GM23338 (cell line): ENCODE data around the gene STAC2. TPM values are rescaled to one million over a fixed set of nuclear protein-coding genes. Genes with fewer than 3 reads are reported as not detected.
A peak's percentile ranks its signal among the peaks of the same experiment; 100 is the strongest.

Experiments used
- ATAC-seq: fragments of 200-7000 bp; cut with Tn5 transposase; 3 replicates; pipeline ENCODE4 v1.9.1; 2020
- DNase-seq: peaks from one replicate; pipeline ENCODE4 v3.0.0-alpha.2; 2015; ENCODE audit warnings: low spot score
- H2AFZ ChIP-seq: fragments of 200-600 bp; sonication (generic); 2 replicates; pipeline ENCODE4 v1.8.0; 2016; ENCODE audit warnings: antibody characterized with exemption, mild to moderate bottlenecking, moderate library complexity
- H3F3A ChIP-seq: fragments of 200-600 bp; sonication (generic); replicated peaks from 2 replicates; pipeline ENCODE4 v1.8.0; 2017; ENCODE audit warnings: antibody characterized with exemption, mixed run types, low read depth
- H3K27ac ChIP-seq: fragments of 200-600 bp; sonication (generic); 2 replicates; pipeline ENCODE4 v1.6.1; 2016; ENCODE audit warnings: low read depth
- H3K27me3 ChIP-seq: fragments of 200-600 bp; sonication (generic); 2 replicates; pipeline ENCODE4 v1.8.0; 2016; ENCODE audit warnings: mild to moderate bottlenecking, mixed run types, moderate library complexity; ENCODE audit not compliant: insufficient read depth
- H3K36me3 ChIP-seq: fragments of 200-600 bp; sonication (generic); 2 replicates; pipeline ENCODE4 v1.8.0; 2016; ENCODE audit warnings: mild to moderate bottlenecking; ENCODE audit not compliant: insufficient read depth
- H3K4me1 ChIP-seq: fragments of 200-600 bp; sonication (generic); 2 replicates; pipeline ENCODE4 v1.8.0; 2016; ENCODE audit warnings: mild to moderate bottlenecking, moderate library complexity; ENCODE audit not compliant: insufficient read depth
- H3K4me2 ChIP-seq: fragments of 200-600 bp; sonication (generic); 2 replicates; pipeline ENCODE4 v1.7.1; 2017; ENCODE audit warnings: mixed run types
- H3K4me3 ChIP-seq: fragments of 200-600 bp; sonication (generic); 2 replicates; pipeline ENCODE4 v1.6.1; 2016; ENCODE audit warnings: mixed run types
- H3K79me2 ChIP-seq: fragments of 200-600 bp; sonication (generic); replicated peaks from 2 replicates; pipeline ENCODE4 v1.8.0; 2017; ENCODE audit warnings: mild to moderate bottlenecking; ENCODE audit not compliant: insufficient read depth
- H3K9me2 ChIP-seq: fragments of 200-600 bp; sonication (generic); 2 replicates; pipeline ENCODE4 v1.8.0; 2017; ENCODE audit not compliant: insufficient read depth
- H4K20me1 ChIP-seq: fragments of 200-600 bp; sonication (generic); replicated peaks from 2 replicates; pipeline ENCODE4 v1.8.0; 2017; ENCODE audit warnings: mild to moderate bottlenecking; ENCODE audit not compliant: insufficient read depth
- H3K27ac Mint-ChIP-seq: 2 replicates; pipeline ENCODE4 v1.8.0; 2020; ENCODE audit warnings: inconsistent platforms, mild to moderate bottlenecking, moderate library complexity, mixed read lengths
- H3K27me3 Mint-ChIP-seq: 3 replicates; pipeline ENCODE4 v1.8.0; 2022; ENCODE audit warnings: low read depth, mild to moderate bottlenecking, moderate library complexity, mixed read lengths, inconsistent platforms; ENCODE audit not compliant: insufficient read depth, poor library complexity
- H3K36me3 Mint-ChIP-seq: 3 replicates; pipeline ENCODE4 v1.8.0; 2021; ENCODE audit warnings: low read depth, mild to moderate bottlenecking, inconsistent platforms, moderate library complexity, mixed read lengths
- H3K4me1 Mint-ChIP-seq: 3 replicates; pipeline ENCODE4 v1.8.0; 2020; ENCODE audit warnings: mild to moderate bottlenecking, inconsistent platforms, mixed read lengths
- H3K4me3 Mint-ChIP-seq: 3 replicates; pipeline ENCODE4 v1.8.0; 2021; ENCODE audit warnings: moderate library complexity, mild to moderate bottlenecking, inconsistent platforms, mixed read lengths
- H3K9me3 Mint-ChIP-seq: 3 replicates; pipeline ENCODE4 v1.8.0; 2020; ENCODE audit warnings: moderate library complexity, mild to moderate bottlenecking, inconsistent platforms, mixed read lengths
- EZH2 ChIP-seq: fragments of 200-600 bp; sonication (generic); IDR thresholded peaks from one replicate; pipeline ENCODE4 v1.8.0; 2017; ENCODE audit warnings: antibody characterized with exemption, mild to moderate bottlenecking, low read depth; ENCODE audit not compliant: unreplicated experiment
- EZH2phosphoT487 ChIP-seq: fragments of 200-600 bp; sonication (generic); IDR thresholded peaks from one replicate; pipeline ENCODE4 v1.8.1; 2018; ENCODE audit warnings: antibody characterized with exemption; ENCODE audit not compliant: unreplicated experiment
- NANOG ChIP-seq: IDR thresholded peaks from 2 replicates; pipeline ENCODE4 v1.6.1; 2016; ENCODE audit warnings: antibody characterized with exemption, borderline replicate concordance
- POLR2AphosphoS5 ChIP-seq: IDR thresholded peaks from 2 replicates; pipeline ENCODE4 v1.6.1; 2016; ENCODE audit warnings: antibody characterized with exemption, low read depth
- STAT1 ChIP-seq: IDR thresholded peaks from one replicate; pipeline ENCODE4 v1.6.1; 2016; ENCODE audit warnings: antibody characterized with exemption; ENCODE audit not compliant: unreplicated experiment
- ZNF114 ChIP-seq: fragments of 250-450 bp; sonication (Bioruptor Pico); IDR thresholded peaks from 2 replicates; pipeline ENCODE4 v1.5.0; 2020; ENCODE audit warnings: mild to moderate bottlenecking, moderate library complexity
- ZNF331 ChIP-seq: fragments of 250-450 bp; sonication (Bioruptor Pico); IDR thresholded peaks from 2 replicates; pipeline ENCODE4 v1.5.0; 2020; ENCODE audit warnings: low read depth, mild to moderate bottlenecking, moderate library complexity
- polyA plus RNA-seq: library from polyadenylated mRNA; unstranded; fragments of >200 nt; fragmentation: Nextera tagmentation; extraction: Ambion mirVana; gene quantifications from 2 replicates; pipeline ENCODE4 v1.2.1, GENCODE V29; 2016
- total RNA-seq: library from RNA; depleted of rRNA; stranded (reverse); fragments of >200 nt; shearing (Covaris generic); gene quantifications from 2 replicates; pipeline ENCODE4 v1.2.3, GENCODE V29; 2014
- TF ChIP-seq, protein P1 (sequence below): fragments of 250-450 bp; sonication (Bioruptor Pico); IDR thresholded peaks from 2 replicates; pipeline ENCODE4 v1.5.0; 2020; ENCODE audit warnings: mild to moderate bottlenecking, moderate library complexity

Gene STAC2
- total and polyA plus RNA-seq, 2 experiments from 2014 or later: 1.9 to 3.1 TPM

DNA sequence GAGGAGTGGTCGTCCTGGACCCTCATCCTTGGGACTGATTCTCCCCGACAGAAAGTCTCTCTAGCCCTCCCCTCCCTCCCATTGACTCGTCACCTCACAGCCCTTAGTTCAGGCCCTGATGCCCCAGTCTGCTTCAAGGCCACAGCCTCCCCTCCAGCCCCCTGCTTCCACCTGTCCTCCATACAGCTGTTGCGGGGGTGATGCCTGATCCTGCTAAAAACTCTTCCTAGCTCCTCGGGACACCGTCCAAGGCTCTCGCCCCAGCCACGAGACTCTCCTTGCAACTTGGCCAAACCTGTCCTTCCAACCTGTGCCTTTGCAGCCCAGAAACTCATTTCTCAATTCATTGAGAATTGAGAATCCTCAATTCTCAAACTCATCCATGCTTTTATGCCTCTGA is 6.8 kb downstream of the STAC2 start (continued):
- TF ChIP-seq, protein P1, sequence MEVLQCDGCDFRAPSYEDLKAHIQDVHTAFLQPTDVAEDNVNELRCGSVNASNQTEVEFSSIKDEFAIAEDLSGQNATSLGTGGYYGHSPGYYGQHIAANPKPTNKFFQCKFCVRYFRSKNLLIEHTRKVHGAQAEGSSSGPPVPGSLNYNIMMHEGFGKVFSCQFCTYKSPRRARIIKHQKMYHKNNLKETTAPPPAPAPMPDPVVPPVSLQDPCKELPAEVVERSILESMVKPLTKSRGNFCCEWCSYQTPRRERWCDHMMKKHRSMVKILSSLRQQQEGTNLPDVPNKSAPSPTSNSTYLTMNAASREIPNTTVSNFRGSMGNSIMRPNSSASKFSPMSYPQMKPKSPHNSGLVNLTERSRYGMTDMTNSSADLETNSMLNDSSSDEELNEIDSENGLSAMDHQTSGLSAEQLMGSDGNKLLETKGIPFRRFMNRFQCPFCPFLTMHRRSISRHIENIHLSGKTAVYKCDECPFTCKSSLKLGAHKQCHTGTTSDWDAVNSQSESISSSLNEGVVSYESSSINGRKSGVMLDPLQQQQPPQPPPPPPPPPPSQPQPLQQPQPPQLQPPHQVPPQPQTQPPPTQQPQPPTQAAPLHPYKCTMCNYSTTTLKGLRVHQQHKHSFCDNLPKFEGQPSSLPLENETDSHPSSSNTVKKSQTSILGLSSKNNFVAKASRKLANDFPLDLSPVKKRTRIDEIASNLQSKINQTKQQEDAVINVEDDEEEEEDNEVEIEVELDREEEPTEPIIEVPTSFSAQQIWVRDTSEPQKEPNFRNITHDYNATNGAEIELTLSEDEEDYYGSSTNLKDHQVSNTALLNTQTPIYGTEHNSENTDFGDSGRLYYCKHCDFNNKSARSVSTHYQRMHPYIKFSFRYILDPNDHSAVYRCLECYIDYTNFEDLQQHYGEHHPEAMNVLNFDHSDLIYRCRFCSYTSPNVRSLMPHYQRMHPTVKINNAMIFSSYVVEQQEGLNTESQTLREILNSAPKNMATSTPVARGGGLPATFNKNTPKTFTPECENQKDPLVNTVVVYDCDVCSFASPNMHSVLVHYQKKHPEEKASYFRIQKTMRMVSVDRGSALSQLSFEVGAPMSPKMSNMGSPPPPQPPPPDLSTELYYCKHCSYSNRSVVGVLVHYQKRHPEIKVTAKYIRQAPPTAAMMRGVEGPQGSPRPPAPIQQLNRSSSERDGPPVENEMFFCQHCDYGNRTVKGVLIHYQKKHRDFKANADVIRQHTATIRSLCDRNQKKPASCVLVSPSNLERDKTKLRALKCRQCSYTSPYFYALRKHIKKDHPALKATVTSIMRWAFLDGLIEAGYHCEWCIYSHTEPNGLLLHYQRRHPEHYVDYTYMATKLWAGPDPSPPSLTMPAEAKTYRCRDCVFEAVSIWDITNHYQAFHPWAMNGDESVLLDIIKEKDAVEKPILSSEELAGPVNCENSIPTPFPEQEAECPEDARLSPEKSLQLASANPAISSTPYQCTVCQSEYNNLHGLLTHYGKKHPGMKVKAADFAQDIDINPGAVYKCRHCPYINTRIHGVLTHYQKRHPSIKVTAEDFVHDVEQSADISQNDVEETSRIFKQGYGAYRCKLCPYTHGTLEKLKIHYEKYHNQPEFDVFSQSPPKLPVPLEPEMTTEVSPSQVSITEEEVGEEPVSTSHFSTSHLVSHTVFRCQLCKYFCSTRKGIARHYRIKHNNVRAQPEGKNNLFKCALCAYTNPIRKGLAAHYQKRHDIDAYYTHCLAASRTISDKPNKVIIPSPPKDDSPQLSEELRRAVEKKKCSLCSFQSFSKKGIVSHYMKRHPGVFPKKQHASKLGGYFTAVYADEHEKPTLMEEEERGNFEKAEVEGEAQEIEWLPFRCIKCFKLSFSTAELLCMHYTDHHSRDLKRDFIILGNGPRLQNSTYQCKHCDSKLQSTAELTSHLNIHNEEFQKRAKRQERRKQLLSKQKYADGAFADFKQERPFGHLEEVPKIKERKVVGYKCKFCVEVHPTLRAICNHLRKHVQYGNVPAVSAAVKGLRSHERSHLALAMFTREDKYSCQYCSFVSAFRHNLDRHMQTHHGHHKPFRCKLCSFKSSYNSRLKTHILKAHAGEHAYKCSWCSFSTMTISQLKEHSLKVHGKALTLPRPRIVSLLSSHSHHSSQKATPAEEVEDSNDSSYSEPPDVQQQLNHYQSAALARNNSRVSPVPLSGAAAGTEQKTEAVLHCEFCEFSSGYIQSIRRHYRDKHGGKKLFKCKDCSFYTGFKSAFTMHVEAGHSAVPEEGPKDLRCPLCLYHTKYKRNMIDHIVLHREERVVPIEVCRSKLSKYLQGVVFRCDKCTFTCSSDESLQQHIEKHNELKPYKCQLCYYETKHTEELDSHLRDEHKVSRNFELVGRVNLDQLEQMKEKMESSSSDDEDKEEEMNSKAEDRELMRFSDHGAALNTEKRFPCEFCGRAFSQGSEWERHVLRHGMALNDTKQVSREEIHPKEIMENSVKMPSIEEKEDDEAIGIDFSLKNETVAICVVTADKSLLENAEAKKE: no peak
- no peak for TF ChIP-seq NANOG
- no peak for TF ChIP-seq EZH2
- TF ChIP-seq ZNF331: no peak

DNA sequence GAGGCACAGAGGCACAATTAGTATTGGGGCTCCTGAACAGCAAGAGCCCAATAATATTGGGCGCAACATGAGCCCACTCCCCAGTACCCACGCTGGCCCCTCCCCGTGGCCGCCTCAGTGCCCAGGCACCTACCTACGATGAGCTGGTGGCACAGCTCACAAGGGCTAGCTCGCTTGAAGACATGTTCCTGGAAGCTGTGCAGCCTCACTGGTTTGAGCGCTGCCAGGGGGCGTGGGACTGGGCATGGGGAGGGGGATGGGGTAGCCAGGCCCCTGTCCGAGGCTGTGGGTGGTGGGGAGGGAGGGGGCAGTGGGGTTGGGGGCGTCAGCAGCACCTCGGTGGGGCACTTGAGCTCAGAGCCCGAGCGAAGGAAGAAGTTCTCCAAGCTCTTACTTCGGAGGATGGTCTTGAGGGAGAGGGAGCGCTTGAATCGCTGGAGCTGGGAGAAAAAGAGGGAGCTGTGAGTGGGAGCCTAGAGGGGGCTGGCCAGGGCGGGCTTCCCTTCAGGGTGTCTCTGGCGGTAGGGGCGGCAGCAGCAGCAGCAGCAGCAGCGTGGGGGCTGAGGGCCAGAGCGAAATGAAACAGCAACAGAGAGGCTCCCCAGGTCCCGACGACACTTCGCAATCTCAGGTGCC is 7.9 kb downstream of the STAC2 start:
- DNase-seq: no peak
- no peaks in the 10 kb centered on the region for H3K36me3 Mint-ChIP-seq
- H3K27ac ChIP-seq: no peak overlapping the region
- H3K27ac Mint-ChIP-seq: no peak overlapping the region
- peaks cover 16% of the 10 kb centered on the region for H3K4me1 Mint-ChIP-seq
- H3K79me2 ChIP-seq: no peaks in the 10 kb centered on the region
- H3K9me2 ChIP-seq: no peaks in the 10 kb centered on the region
- H3F3A ChIP-seq: no peaks in the 10 kb centered on the region
- H3K27me3 ChIP-seq: peaks cover 26% of the 10 kb centered on the region
- H3K36me3 ChIP-seq: no peaks in the 10 kb centered on the region
- peaks cover 33% of the 10 kb centered on the region for H3K27me3 Mint-ChIP-seq
- peak overlapping the region; percentile 52 for H3K4me3 ChIP-seq
- peak overlapping the region; percentile 67 for H3K4me3 Mint-ChIP-seq
- peak overlapping the region; percentile 38 for H2AFZ ChIP-seq
- H3K4me1 ChIP-seq: peaks cover 8% of the 10 kb centered on the region
- no peaks in the 10 kb centered on the region for H3K9me3 Mint-ChIP-seq
- ATAC-seq: peak; percentile 65
- H3K4me2 ChIP-seq: peak overlapping the region; percentile 79
- no peaks in the 10 kb centered on the region for H4K20me1 ChIP-seq
- TF ChIP-seq, protein P1: no peak
- no peak for TF ChIP-seq POLR2AphosphoS5
- TF ChIP-seq STAT1: no peak
- TF ChIP-seq ZNF114 (CRISPR knock-in tag): no peak
- no peak for TF ChIP-seq EZH2phosphoT487
